IMR-90 (cell line): ENCODE data around the gene TMEM38B. TPM values are rescaled to one million over a fixed set of nuclear protein-coding genes. Genes with fewer than 3 reads are reported as not detected.

Experiments
- polyA plus RNA-seq, 3 experiments: library from polyadenylated mRNA; depleted of rRNA; stranded (reverse); fragments of >200 nt; gene quantifications; 2 replicates each; pipeline ENCODE4 v1.2.3, GENCODE V29; 2012; ENCODE audit warnings: low replicate concordance in 1 of 3
- total RNA-seq: library from RNA; depleted of rRNA; stranded (reverse); fragments of >200 nt; gene quantifications from 2 replicates; pipeline ENCODE4 v1.2.3, GENCODE V29; 2012; rRNA removed

TMEM38B gene
- total and polyA plus RNA-seq, 2 of the 4 experiments (the other 2 are of a cell fraction) = 3.3 to 11.5 TPM

Other genes with a start within 250 kb of the TMEM38B start
- 2.9 and 5.0 TPM in 2 replicates for gene FSD1L, start 246.5 kb upstream of the TMEM38B start, total RNA-seq
- 0.80 and 1.4 TPM in 2 replicates for gene FSD1L, start 246.5 kb upstream of the TMEM38B start, polyA plus RNA-seq (2012; rRNA removed)
- 20.3 and 23.9 TPM in 2 replicates for gene FKTN, start 136.4 kb upstream of the TMEM38B start, total RNA-seq
- gene FKTN, start 136.4 kb upstream of the TMEM38B start, polyA plus RNA-seq (2012; rRNA removed) = 6.8 and 8.6 TPM in 2 replicates
- gene TAL2, start 32.1 kb upstream of the TMEM38B start, total RNA-seq = not detected in 2 replicates
- gene TAL2, start 32.1 kb upstream of the TMEM38B start, polyA plus RNA-seq (2012; rRNA removed) = 0.26 TPM in 1 of 2 replicates, not detected in the other